IPS-20b (cell line): ENCODE data around the gene LMCD1.

Experiments used
- H3K27ac ChIP-seq: one replicate; pipeline ENCODE4 v1.5.1; 2013; ENCODE audit warnings: low read length
- H3K27me3 ChIP-seq: 2 replicates; pipeline ENCODE4 v1.6.1; 2013; ENCODE audit warnings: mild to moderate bottlenecking, low read length, inconsistent platforms; ENCODE audit not compliant: insufficient read depth
- H3K36me3 ChIP-seq: 2 replicates; pipeline ENCODE4 v1.6.1; 2013; ENCODE audit warnings: low read depth, mild to moderate bottlenecking, inconsistent platforms, low read length, moderate library complexity; ENCODE audit not compliant: insufficient read depth
- H3K4me1 ChIP-seq: 2 replicates; pipeline ENCODE4 v1.6.1; 2013; ENCODE audit warnings: mild to moderate bottlenecking, control low read depth, inconsistent platforms, low read length, moderate library complexity; ENCODE audit not compliant: insufficient read depth
- H3K4me3 ChIP-seq: 2 replicates; pipeline ENCODE4 v1.5.1; 2013; ENCODE audit warnings: mild to moderate bottlenecking, low read length, inconsistent platforms
- H3K9ac ChIP-seq: 2 replicates; pipeline ENCODE4 v1.6.1; 2013; ENCODE audit warnings: low read depth, mild to moderate bottlenecking, inconsistent platforms, low read length, moderate library complexity
- H3K9me3 ChIP-seq: 2 replicates; pipeline ENCODE4 v1.6.1; 2013; ENCODE audit warnings: mild to moderate bottlenecking, low read depth, low read length, inconsistent platforms; ENCODE audit not compliant: insufficient read depth

Gene LMCD1

DNA sequence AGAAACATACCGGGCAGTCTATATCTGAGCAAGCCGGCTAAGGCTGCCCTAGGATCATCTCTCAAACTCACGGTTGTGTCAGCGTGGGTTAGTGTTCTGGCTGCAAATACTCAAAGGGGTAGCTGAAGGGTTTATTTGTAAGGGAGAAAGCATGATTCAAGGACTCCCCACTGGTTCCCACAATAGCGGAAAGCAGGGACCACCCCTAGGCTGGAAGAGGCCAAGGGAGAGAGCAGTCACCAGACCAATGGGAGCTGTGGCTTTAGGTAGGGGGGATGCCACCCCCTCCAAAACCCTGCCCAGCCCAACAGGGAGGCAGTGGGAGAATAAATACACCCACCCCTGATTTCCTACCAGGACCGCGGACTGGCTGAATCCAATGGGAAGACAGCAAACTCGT, 7.3 kb upstream of the LMCD1 start:
- Histone ChIP-seq H3K36me3 (no peaks in the 10 kb centered on the region), H3K9me3 (no peaks in the 10 kb centered on the region), H3K9ac (no peak overlapping the region), H3K27ac (no peak overlapping the region), H3K27me3 (no peaks in the 10 kb centered on the region), H3K4me1 (peaks cover 25% of the 10 kb centered on the region), H3K4me3 (no peak overlapping the region; the same call in 1 of the 2 replicates)

- Histone ChIP-seq H3K9ac (peak overlapping the region; percentile 76; the same call in 1 of the 2 replicates), H3K27me3 (no peaks in the 10 kb centered on the region), H3K27ac (peak overlapping the region; percentile 94), H3K9me3 (no peaks in the 10 kb centered on the region), H3K4me3 (no peak overlapping the region), H3K4me1 (peaks cover 39% of the 10 kb centered on the region), H3K36me3 (no peaks in the 10 kb centered on the region)
Observed at GRCh38 chr3:8497582-8497981, 4.0 kb upstream of the LMCD1 start.

- Histone ChIP-seq H3K27ac (no peak overlapping the region), H3K36me3 (no peaks in the 10 kb centered on the region), H3K9me3 (no peaks in the 10 kb centered on the region), H3K4me1 (peaks cover 50% of the 10 kb centered on the region), H3K4me3 (no peak overlapping the region), H3K9ac (peak overlapping the region; percentile 76; the same call in 1 of the 2 replicates), H3K27me3 (no peaks in the 10 kb centered on the region)
Observed at GRCh38 chr3:8499181-8499611, 2.4 kb upstream of the LMCD1 start.

- peak overlapping the region; percentile 86 for H3K27ac ChIP-seq
- H3K4me3 ChIP-seq = peak overlapping the region; percentile 68
- no peaks in the 10 kb centered on the region for H3K9me3 ChIP-seq
- H3K4me1 ChIP-seq = peaks cover 44% of the 10 kb centered on the region
- H3K27me3 ChIP-seq = no peaks in the 10 kb centered on the region
- H3K36me3 ChIP-seq = no peaks in the 10 kb centered on the region
- H3K9ac ChIP-seq = peak overlapping the region; percentile 73; the same call in 1 of the 2 replicates
Observed at GRCh38 chr3:8500319-8500988, 1.2 kb upstream of the LMCD1 start.

GRCh38 chr3:8500989-8501370, 643 bp upstream of the LMCD1 start:
- Histone ChIP-seq H3K9me3 (no peaks in the 10 kb centered on the region), H3K9ac (peak overlapping the region; percentile 81), H3K27me3 (no peaks in the 10 kb centered on the region), H3K27ac (peak overlapping the region; percentile 12), H3K36me3 (no peaks in the 10 kb centered on the region), H3K4me3 (peak overlapping the region; percentile 68), H3K4me1 (peaks cover 44% of the 10 kb centered on the region)

- Histone ChIP-seq H3K9me3 (no peaks in the 10 kb centered on the region), H3K27me3 (no peaks in the 10 kb centered on the region), H3K36me3 (no peaks in the 10 kb centered on the region), H3K27ac (no peak overlapping the region), H3K4me1 (peaks cover 36% of the 10 kb centered on the region), H3K9ac (no peak overlapping the region), H3K4me3 (peak overlapping the region; percentile 25; the same call in 1 of the 2 replicates)
Observed at GRCh38 chr3:8503461-8503860, 1.8 kb downstream of the LMCD1 start.

GRCh38 chr3:8503871-8504610, 2.4 kb downstream of the LMCD1 start:
- Histone ChIP-seq H3K27ac (no peak overlapping the region), H3K4me1 (peaks cover 32% of the 10 kb centered on the region), H3K36me3 (no peaks in the 10 kb centered on the region), H3K9ac (no peak overlapping the region), H3K4me3 (peak overlapping the region; percentile 25; the same call in 1 of the 2 replicates), H3K9me3 (no peaks in the 10 kb centered on the region), H3K27me3 (no peaks in the 10 kb centered on the region)

GRCh38 chr3:8504611-8504973, 3.0 kb downstream of the LMCD1 start:
- H3K9me3 ChIP-seq = no peaks in the 10 kb centered on the region
- no peak overlapping the region for H3K27ac ChIP-seq
- H3K4me1 ChIP-seq = peaks cover 32% of the 10 kb centered on the region
- H3K27me3 ChIP-seq = no peaks in the 10 kb centered on the region
- H3K9ac ChIP-seq = no peak overlapping the region
- H3K4me3 ChIP-seq = peak overlapping the region; percentile 25; the same call in 1 of the 2 replicates
- H3K36me3 ChIP-seq = no peaks in the 10 kb centered on the region; the same call in 1 of the 2 replicates

DNA sequence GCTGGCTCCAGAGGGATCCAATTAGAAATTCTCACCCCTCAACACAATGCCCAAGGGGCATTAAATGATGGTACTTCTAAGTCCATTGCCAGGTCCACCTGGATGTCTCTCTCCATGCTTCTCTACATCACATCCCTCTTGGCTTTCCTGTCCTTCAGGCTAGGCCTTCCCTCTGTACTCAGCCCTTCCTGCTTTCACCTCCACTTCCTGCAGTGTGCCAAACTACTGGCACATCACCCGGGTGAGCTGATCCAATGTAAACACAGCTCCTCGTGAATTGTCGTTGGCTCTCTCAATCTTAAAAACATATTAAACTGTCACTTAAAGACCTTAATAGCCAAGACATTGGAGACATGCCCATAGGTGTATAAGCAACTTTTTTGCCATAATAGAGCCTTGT, 4.0 kb downstream of the LMCD1 start:
- H3K27ac ChIP-seq = no peak overlapping the region
- H3K27me3 ChIP-seq = no peaks in the 10 kb centered on the region
- H3K9ac ChIP-seq = no peak overlapping the region
- peaks cover 2% of the 10 kb centered on the region for H3K36me3 ChIP-seq
- no peaks in the 10 kb centered on the region for H3K9me3 ChIP-seq
- H3K4me3 ChIP-seq = no peak overlapping the region
- H3K4me1 ChIP-seq = peaks cover 25% of the 10 kb centered on the region

DNA sequence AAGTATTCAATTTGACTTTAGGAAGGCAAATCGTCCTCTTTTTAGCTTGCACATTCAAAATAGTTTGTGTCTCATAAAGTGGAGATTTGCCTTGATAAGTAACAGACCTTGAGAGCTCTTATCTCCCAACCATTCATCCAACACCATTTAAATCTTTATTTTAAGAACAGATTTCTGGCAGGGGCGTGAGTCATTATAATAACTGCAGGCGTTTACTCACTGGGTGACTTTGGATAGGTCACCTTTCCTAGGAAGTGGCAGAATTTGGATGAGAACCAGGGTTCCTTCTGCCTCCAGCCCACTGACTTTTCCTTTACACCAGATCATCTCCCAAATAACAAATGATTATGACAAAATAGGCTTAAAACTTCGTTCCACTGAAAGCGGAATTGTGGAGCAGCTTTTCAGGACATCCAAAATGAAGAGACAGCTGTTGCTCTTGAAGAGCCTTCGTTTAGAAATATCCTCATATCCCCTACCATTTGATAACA, 5.0 kb downstream of the LMCD1 start:
- H3K36me3 ChIP-seq = peaks cover 6% of the 10 kb centered on the region
- H3K27me3 ChIP-seq = no peaks in the 10 kb centered on the region
- no peak overlapping the region for H3K27ac ChIP-seq
- peaks cover 19% of the 10 kb centered on the region for H3K4me1 ChIP-seq
- H3K9ac ChIP-seq = no peak overlapping the region
- no peaks in the 10 kb centered on the region for H3K9me3 ChIP-seq
- no peak overlapping the region for H3K4me3 ChIP-seq

DNA sequence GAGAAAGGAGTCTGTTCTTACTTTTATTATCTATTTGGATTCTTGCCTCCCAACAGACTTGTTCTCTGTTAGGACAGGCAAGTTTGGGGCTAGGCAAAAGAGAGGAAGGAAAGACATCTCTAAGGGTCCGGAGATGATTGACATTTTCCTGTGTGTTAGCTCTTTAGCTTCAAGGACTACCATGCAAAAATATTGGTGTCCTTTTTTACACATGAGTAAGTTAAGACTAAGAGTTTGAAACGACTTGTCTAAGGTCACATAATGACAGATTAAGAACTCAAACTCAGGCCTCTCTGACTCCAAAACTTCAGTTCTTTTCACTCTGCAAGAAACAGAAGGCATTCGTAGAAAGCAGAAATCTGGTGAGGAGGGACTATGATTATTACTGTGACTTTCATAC, 5.9 kb downstream of the LMCD1 start:
- Histone ChIP-seq H3K9ac (no peak overlapping the region), H3K36me3 (peaks cover 11% of the 10 kb centered on the region), H3K9me3 (no peaks in the 10 kb centered on the region), H3K4me1 (peaks cover 18% of the 10 kb centered on the region), H3K27me3 (no peaks in the 10 kb centered on the region), H3K27ac (no peak overlapping the region), H3K4me3 (no peak overlapping the region)

GRCh38 chr3:8509961-8510360, 8.3 kb downstream of the LMCD1 start:
- Histone ChIP-seq H3K4me1 (no peaks in the 10 kb centered on the region), H3K9me3 (no peaks in the 10 kb centered on the region), H3K4me3 (no peak overlapping the region), H3K36me3 (peaks cover 22% of the 10 kb centered on the region), H3K9ac (no peak overlapping the region), H3K27me3 (no peaks in the 10 kb centered on the region), H3K27ac (no peak overlapping the region)
